ENCODE data around the gene C4orf17.

DNA sequence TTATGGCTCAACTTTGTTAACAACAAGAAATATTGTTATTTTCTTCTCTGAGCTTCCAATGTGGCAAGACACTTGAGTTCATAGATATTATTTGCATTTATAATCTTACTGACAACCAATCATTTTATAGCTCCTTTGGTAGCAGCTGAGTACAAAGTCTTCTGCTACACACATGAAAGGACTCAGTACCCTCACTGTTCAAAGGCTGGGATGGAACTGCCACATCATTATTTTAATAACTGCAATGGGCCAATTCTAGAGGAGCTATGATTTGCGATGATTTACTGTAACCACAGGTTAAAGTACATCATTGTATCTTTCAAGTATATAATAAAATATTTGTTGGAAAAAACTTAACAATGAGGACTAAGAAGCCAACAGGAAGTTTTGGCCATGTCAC, 74.7 kb downstream of the C4orf17 start:
- TF ChIP-seq, protein P1, sequence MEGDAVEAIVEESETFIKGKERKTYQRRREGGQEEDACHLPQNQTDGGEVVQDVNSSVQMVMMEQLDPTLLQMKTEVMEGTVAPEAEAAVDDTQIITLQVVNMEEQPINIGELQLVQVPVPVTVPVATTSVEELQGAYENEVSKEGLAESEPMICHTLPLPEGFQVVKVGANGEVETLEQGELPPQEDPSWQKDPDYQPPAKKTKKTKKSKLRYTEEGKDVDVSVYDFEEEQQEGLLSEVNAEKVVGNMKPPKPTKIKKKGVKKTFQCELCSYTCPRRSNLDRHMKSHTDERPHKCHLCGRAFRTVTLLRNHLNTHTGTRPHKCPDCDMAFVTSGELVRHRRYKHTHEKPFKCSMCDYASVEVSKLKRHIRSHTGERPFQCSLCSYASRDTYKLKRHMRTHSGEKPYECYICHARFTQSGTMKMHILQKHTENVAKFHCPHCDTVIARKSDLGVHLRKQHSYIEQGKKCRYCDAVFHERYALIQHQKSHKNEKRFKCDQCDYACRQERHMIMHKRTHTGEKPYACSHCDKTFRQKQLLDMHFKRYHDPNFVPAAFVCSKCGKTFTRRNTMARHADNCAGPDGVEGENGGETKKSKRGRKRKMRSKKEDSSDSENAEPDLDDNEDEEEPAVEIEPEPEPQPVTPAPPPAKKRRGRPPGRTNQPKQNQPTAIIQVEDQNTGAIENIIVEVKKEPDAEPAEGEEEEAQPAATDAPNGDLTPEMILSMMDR (conservative IDR thresholded peaks at IDR 0.05; ENCODE audit: low read length): no peak
- TF ChIP-seq EZH2phosphoT487 (IDR thresholded peaks at IDR 0.05; ENCODE audit: borderline replicate concordance, low read depth, low read length): no peak
